Dendritic cell treated with granulocyte-macrophage colony-stimulating factor and Interleukin-4, amounts not matched to agents 40 ng/mL and 50 ng/mL, for 4 days (primary cell): ENCODE measurements around the gene ERBB4.

ENCODE experiments used
- H3K27ac Mint-ChIP-seq: one replicate; pipeline ENCODE4 v1.8.0; 2022; ENCODE audit warnings: mild to moderate bottlenecking, mixed read lengths
- H3K27me3 Mint-ChIP-seq: one replicate; pipeline ENCODE4 v1.8.0; 2022; ENCODE audit warnings: mild to moderate bottlenecking, mixed read lengths
- H3K36me3 Mint-ChIP-seq: one replicate; pipeline ENCODE4 v1.8.0; 2022; ENCODE audit warnings: low read depth, mixed read lengths
- H3K4me1 Mint-ChIP-seq: one replicate; pipeline ENCODE4 v1.8.0; 2022; ENCODE audit warnings: low read depth, mixed read lengths
- H3K4me3 Mint-ChIP-seq: one replicate; pipeline ENCODE4 v1.8.0; 2022; ENCODE audit warnings: mild to moderate bottlenecking, moderate library complexity, mixed read lengths
- H3K9me3 Mint-ChIP-seq: one replicate; pipeline ENCODE4 v1.8.0; 2022; ENCODE audit warnings: mixed read lengths
- intact Hi-C: fragments of 100-400 bp; cut with micrococcal nuclease; formaldehyde crosslinking; loops from one replicate; pipeline ENCODE4 v1.15.0; 2022

Gene ERBB4

GRCh38 chr2:212392043-212392442, 146.6 kb downstream of the ERBB4 start:
- Mint-ChIP-seq H3K4me1 (no peaks in the 10 kb centered on the region), H3K36me3 (no peaks in the 10 kb centered on the region), H3K9me3 (no peaks in the 10 kb centered on the region), H3K27ac (no peak overlapping the region), H3K27me3 (no peaks in the 10 kb centered on the region), H3K4me3 (no peak overlapping the region)
- intact Hi-C loops, result no loop called here

- H3K36me3 Mint-ChIP-seq, result no peaks in the 10 kb centered on the region
- no peak overlapping the region for H3K4me3 Mint-ChIP-seq
- no peak overlapping the region for H3K27ac Mint-ChIP-seq
- intact Hi-C loops, result no loop called here
- H3K27me3 Mint-ChIP-seq, result no peaks in the 10 kb centered on the region
- H3K4me1 Mint-ChIP-seq, result no peaks in the 10 kb centered on the region
- H3K9me3 Mint-ChIP-seq, result no peaks in the 10 kb centered on the region
Measured at GRCh38 chr2:212387146-212387545, 151.5 kb downstream of the ERBB4 start.

- H3K36me3 Mint-ChIP-seq, result no peaks in the 10 kb centered on the region
- H3K27ac Mint-ChIP-seq, result no peak overlapping the region
- intact Hi-C loops, result no loop called here
Measured at GRCh38 chr2:212385241-212385640, 153.4 kb downstream of the ERBB4 start.

GRCh38 chr2:212384027-212384426, 154.6 kb downstream of the ERBB4 start:
- Mint-ChIP-seq H3K4me3 (no peak overlapping the region), H3K4me1 (no peaks in the 10 kb centered on the region), H3K36me3 (no peaks in the 10 kb centered on the region), H3K27me3 (no peaks in the 10 kb centered on the region), H3K27ac (no peak overlapping the region), H3K9me3 (no peaks in the 10 kb centered on the region)
- intact Hi-C loops, result no loop called here

More at GRCh38 chr2:212385241-212385640, 153.4 kb downstream of the ERBB4 start:
- Mint-ChIP-seq H3K4me3 (no peak overlapping the region), H3K27me3 (no peaks in the 10 kb centered on the region), H3K4me1 (no peaks in the 10 kb centered on the region), H3K9me3 (no peaks in the 10 kb centered on the region)

GRCh38 chr2:212381428-212382102, 157.0 kb downstream of the ERBB4 start:
- H3K27me3 Mint-ChIP-seq, result no peaks in the 10 kb centered on the region
- H3K4me3 Mint-ChIP-seq, result no peak overlapping the region
- intact Hi-C loops, result no loop called here
- H3K4me1 Mint-ChIP-seq, result no peaks in the 10 kb centered on the region
- no peak overlapping the region for H3K27ac Mint-ChIP-seq
- H3K36me3 Mint-ChIP-seq, result no peaks in the 10 kb centered on the region
- H3K9me3 Mint-ChIP-seq, result no peaks in the 10 kb centered on the region

DNA sequence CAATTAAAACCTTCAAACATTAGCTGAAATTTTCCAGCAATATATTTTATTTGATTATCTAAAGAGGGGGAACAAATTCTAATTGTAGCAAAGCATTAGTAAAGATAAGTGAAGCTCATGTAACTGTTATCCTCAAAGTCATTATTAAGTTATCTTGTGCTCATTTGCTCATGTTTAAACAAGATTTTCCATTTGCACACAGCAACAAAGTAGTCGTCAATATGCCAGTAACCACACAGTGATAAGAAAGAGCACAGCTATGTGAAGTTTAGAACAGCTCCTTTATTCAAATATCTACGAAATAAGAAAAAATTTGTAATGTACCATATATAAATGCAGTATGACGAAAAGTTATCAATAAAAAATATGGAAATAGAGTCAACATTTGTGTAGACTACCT, 159.5 kb downstream of the ERBB4 start:
- intact Hi-C loops, result no loop called here
- Mint-ChIP-seq H3K36me3 (no peaks in the 10 kb centered on the region), H3K4me3 (no peak overlapping the region), H3K27me3 (no peaks in the 10 kb centered on the region), H3K4me1 (no peaks in the 10 kb centered on the region), H3K9me3 (no peaks in the 10 kb centered on the region), H3K27ac (no peak overlapping the region)

- intact Hi-C loops, result no loop called here
- H3K4me3 Mint-ChIP-seq, result no peak overlapping the region
- H3K9me3 Mint-ChIP-seq, result no peaks in the 10 kb centered on the region
- no peaks in the 10 kb centered on the region for H3K36me3 Mint-ChIP-seq
- no peaks in the 10 kb centered on the region for H3K4me1 Mint-ChIP-seq
- H3K27me3 Mint-ChIP-seq, result no peaks in the 10 kb centered on the region
- no peak overlapping the region for H3K27ac Mint-ChIP-seq
Measured at GRCh38 chr2:212367431-212367830, 171.2 kb downstream of the ERBB4 start.

DNA sequence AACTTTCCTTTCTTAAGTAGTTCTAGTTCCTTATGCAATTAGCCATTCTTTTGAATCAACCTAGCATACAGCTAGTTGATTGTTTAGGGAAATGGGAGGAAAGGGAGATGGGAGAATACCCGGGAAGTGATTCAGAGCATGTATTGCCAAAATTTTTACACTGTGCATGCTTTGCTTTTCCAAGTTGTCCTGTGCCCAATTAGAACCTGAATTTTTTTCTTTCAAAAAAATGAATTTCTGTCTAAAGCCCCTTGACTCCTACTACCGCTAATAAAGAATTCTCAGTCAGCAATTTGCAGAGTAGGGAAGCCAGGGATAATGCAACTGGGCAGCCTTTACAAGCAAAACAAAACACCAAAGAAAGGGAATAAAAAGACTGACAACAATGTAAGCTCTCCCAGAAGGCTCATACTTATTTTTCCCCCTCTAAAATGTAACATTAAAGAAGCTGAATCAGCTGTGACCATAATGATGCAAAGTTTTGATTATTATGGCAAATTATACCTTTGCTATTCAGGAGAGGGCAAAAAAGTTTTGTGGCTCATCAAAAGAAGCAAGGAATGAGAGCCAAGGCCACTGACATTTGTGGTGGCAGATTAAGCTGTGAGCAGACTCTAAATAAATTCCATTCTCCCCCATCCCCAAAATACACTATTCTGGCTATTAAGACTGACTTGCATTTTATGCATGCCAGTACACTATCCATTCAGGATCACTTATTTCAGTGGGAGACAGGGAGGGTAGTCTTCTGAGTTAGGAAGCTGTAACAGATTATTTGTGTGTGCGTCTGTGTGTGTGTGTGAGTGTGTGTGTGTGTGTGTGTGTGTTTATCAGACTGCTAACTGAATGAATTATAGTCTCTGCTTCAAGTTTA, 174.3 kb downstream of the ERBB4 start:
- Mint-ChIP-seq H3K27ac (no peak overlapping the region), H3K27me3 (no peaks in the 10 kb centered on the region), H3K4me3 (no peak overlapping the region), H3K36me3 (no peaks in the 10 kb centered on the region), H3K4me1 (no peaks in the 10 kb centered on the region), H3K9me3 (no peaks in the 10 kb centered on the region)
- intact Hi-C loops, result no loop called here

GRCh38 chr2:212361174-212361756, 177.3 kb downstream of the ERBB4 start:
- Mint-ChIP-seq H3K36me3 (no peaks in the 10 kb centered on the region), H3K9me3 (no peaks in the 10 kb centered on the region), H3K4me1 (no peaks in the 10 kb centered on the region), H3K27me3 (no peaks in the 10 kb centered on the region), H3K4me3 (no peak overlapping the region), H3K27ac (no peak overlapping the region)
- intact Hi-C loops, result no loop called here

DNA sequence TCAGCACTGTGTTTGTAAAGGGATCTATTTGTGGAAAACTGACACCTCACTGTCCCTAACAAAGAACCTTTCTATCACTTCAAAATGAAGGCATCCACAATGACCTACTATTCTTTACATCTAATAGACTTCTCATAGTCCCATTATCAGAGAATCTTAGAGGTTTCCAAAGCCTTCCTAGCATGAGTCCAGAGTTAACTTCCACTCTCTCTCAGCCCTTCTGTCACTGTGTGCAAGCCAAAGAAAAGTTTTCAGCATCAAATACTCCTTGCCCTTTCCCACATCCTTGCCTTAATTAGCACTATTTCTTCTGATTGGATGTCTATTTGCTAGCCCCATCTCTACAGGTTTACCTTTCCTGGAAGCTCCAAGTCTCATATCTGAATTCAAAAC, 178.5 kb downstream of the ERBB4 start:
- intact Hi-C loops, result no loop called here
- Mint-ChIP-seq H3K27me3 (no peaks in the 10 kb centered on the region), H3K4me3 (no peak overlapping the region), H3K9me3 (no peaks in the 10 kb centered on the region), H3K4me1 (no peaks in the 10 kb centered on the region), H3K27ac (no peak overlapping the region), H3K36me3 (no peaks in the 10 kb centered on the region)

GRCh38 chr2:212359425-212360067, 179.1 kb downstream of the ERBB4 start:
- intact Hi-C loops, result no loop called here
- Mint-ChIP-seq H3K27ac (no peak overlapping the region), H3K36me3 (no peaks in the 10 kb centered on the region)

DNA sequence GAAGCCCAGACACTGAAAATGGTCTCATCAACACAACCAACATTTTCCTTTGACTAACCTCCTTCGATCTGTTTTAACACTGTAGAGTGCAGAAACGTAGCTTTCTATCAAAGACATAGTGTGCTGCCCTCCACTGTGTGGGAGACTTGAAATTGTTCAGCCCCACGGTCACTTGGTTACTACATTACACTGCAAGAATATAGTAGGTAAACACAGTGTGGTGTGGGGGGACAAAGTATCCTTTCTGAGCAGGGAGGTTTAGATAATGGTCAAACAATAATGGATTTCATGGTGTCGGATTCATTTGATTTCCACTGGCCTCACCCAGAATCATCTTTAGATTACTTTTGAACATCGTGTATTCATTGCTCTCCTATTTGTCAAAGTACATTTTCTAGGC, 181.0 kb downstream of the ERBB4 start:
- intact Hi-C loops, result no loop called here
- Mint-ChIP-seq H3K4me1 (no peaks in the 10 kb centered on the region), H3K27me3 (no peaks in the 10 kb centered on the region), H3K36me3 (no peaks in the 10 kb centered on the region), H3K27ac (no peak overlapping the region), H3K4me3 (no peak overlapping the region), H3K9me3 (no peaks in the 10 kb centered on the region)

More at GRCh38 chr2:212359425-212360067, 179.1 kb downstream of the ERBB4 start:
- Mint-ChIP-seq H3K4me3 (no peak overlapping the region), H3K9me3 (no peaks in the 10 kb centered on the region), H3K4me1 (no peaks in the 10 kb centered on the region), H3K27me3 (no peaks in the 10 kb centered on the region)

GRCh38 chr2:212354382-212354781, 184.2 kb downstream of the ERBB4 start:
- Mint-ChIP-seq H3K27ac (no peak overlapping the region), H3K4me3 (no peak overlapping the region), H3K9me3 (no peaks in the 10 kb centered on the region), H3K4me1 (no peaks in the 10 kb centered on the region), H3K36me3 (no peaks in the 10 kb centered on the region), H3K27me3 (no peaks in the 10 kb centered on the region)
- intact Hi-C loops, result no loop called here

GRCh38 chr2:212348501-212348900, 190.1 kb downstream of the ERBB4 start:
- no peak overlapping the region for H3K4me3 Mint-ChIP-seq
- intact Hi-C loops, result no loop called here
- H3K4me1 Mint-ChIP-seq, result no peaks in the 10 kb centered on the region
- no peak overlapping the region for H3K27ac Mint-ChIP-seq
- H3K36me3 Mint-ChIP-seq, result no peaks in the 10 kb centered on the region
- no peaks in the 10 kb centered on the region for H3K9me3 Mint-ChIP-seq
- H3K27me3 Mint-ChIP-seq, result no peaks in the 10 kb centered on the region
